COR-L47 (cell line): Measurements from ENCODE around the gene INPP1.
"Not testable (repeated sequence)": the region's sequence is repeated elsewhere in the genome, so short reads cannot be mapped to it uniquely, and the experiment has no call there.

Experiments used
- DNase-seq: peaks from one replicate; lab custom pipeline; 2025; lab: John Stamatoyannopoulos, UW

INPP1 gene

DNA sequence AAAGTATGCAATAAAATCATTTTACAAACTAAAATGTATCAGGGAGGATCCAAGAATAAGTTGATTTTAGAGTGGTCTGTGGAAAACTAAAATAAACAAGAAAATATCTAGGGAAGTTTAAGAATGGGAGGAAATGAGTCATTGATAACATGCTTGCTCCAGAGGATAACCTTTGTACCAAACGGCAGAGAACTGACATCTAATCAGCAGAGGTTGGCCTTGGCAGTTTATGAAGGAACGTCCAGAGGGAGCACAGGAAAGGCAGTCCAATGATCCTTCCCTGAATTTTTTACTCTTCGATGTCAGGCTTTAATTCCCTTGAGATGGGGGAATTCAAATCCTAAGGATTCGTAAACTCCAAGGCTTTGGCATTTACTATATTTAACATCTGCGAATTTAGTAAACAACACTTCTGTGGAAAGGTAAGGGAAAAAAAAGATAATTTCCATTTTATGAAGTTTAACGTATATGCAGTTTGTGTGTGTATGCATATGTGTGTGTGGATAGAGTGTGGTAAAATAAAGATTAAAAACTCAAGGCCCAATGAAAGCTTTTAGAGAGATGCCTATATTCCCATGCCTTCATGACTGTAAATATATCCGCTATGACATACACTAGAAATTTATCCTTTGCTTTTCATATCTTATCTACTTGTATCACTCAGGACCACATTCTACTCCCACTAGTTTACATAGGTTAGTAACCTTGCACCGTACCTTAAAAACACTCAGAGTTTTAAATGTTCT lies 8.7 kb upstream of the INPP1 start:
- no peak for DNase-seq

DNA sequence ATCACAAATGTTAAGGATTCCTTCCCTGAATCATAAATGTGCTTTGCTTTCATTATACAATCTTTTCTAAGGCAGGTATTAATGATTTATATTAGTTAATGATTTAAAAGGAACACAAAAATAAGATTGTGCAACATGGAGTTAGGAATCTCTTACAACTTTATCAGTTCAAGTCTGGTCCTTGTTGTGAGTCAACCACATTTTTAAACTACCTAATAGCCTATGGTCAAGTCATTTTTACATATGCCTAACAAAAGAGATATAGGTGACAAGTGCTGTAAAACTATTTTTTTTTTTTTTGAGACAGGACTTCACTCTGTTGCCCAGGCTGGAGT lies 8.2 kb upstream of the INPP1 start:
- no peak for DNase-seq

- not testable (repeated sequence) for DNase-seq
These were observed 7.8 kb upstream of the INPP1 start for GRCh38 chr2:190335584-190335983.

- DNase-seq = no peak
These were observed 7.0 kb upstream of the INPP1 start for GRCh38 chr2:190336420-190336819.

DNA sequence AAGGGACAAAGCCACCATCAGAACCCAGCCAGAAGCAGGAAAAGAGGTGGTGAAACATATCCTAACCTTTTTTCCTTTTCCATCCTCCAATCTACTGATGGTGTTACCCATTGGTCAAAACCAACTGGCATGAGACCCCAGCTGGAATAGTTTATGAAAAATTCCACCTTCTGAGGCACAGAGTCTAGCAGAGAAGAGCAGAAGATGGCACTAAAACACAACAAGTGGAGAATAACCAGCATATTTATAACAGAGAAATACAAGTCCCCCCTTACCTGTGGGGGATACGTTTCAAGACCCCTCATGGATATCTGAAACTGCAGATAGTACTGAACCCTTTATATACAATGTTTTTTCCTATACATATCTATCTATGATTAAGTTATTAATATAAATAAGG lies 4.9 kb upstream of the INPP1 start:
- no peak for DNase-seq

GRCh38 chr2:190339394-190339793 lies 4.0 kb upstream of the INPP1 start:
- DNase-seq = no peak

DNA sequence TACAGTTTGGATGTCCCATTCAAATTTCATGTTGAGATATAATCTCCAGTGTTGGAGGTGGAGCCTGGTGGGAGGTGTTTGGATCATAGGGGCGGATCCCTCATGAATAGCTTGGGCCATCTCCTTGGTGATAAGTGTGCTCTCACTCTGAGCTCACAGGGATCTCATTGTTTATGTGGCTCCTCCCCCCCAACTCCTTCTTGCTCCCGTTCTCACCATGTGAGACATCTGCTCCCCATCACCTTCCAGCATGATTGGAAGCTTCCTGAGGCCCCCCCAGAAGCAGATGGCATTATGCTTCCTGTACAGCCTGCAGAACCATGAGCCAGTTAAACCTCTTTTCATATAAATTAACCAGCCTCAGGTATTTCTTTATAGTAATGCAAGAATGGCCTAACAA lies 3.0 kb upstream of the INPP1 start:
- peak; percentile 36 for DNase-seq

DNA sequence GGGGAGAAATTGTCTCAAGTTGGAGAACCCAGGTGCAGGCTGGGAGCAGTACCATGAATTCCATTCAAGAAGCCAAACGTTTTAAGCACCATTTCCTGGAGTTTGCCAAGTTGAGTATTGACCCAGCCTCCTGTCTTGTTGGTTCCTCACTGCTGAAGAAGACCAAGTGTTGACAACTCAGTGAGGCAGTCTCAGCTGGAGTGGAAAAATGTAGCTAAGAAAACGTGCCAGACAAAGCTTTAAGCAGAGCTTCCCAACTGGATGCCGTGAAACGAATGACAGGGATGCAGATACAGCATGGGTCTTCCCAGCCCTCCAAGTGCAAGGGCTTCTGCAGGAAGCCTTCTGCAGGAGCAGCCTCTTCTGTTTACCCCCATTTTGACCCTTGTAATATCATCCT lies 778 bp upstream of the INPP1 start:
- DNase-seq = no peak

DNA sequence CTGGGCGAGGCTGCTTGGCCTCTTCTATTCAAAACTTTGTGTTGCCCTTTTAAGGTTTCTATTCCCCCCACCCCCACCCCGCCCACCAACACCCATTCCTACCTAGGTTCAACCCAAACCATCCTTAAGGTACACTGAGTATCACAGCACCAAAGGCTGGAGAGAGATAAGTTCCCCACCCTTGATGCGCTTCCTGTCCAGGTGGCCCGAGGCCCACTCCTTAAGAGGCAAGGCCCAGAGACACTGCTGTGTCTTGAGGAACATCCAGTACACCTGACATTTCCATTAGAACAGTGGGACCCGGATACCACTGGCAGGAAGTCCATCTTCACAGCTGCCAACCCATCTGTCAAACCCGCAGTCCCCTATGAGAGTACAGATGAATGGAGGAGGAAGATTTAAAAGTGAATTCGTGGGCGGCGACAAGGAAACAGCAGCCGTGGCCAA lies 277 bp upstream of the INPP1 start:
- peak; percentile 21 for DNase-seq

DNA sequence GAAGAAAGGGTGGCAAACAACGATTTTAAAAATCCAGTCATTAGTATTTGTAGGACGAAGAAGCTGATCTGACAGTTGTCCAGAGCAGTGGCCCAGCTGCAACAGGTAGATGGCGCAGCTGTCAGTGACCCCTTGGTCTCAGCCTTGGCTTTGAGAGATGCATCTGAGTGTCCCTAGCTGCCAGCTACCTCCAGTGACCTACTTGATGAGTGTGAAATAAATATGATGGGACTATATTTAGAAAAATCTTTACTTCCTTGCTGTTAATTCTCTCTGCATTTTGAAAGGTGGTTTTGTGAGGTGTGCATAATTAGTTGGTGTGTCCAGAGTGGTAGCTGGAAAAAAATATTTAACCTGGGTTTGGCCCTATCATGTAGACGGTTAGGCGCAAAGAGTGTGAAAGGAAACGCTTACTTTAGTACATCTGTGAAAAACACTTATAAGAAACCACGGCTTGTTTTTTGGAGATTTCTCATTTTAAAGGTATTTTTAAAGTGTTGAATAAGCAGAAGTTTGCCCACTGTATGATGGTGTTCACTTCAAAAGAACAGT lies 963 bp downstream of the INPP1 start:
- DNase-seq = peak; percentile 68

DNA sequence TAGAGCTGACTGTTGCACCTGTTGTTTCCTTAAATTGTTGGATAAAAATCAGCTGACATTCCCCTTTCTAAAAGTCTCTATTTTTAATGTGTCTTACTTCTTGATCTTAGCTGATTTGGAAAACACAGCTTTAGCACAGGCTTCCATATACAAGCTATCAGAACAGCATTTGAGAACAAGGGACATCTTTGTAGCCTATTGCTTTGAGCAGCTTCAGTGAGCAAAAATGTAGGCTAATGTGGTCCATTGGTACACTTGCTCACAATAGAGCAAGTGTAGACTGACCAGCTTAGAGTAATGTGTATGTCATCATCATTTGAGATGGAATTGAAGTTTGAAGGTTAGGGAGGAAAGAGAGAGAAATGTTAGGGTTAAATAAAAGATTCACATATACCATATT lies 7.0 kb downstream of the INPP1 start:
- DNase-seq = no peak

DNA sequence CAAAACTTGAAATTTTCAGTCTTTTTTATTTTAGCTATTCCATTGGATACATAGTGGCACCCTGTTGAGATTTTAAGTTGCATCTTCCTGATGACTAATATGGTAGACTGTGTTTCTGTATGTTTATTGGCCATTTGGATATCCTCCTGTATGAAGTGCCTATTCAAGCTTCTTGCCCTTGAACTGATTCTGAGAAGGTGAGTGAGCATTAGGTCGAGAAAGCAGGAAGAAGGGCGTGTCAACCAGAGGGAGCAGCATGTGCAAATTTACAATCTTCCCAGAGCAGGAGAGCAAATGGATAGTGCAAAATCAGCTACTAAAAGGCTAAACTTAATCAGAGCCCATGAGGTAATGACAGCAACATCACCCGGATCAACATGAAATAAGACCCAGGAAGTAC lies 8.6 kb downstream of the INPP1 start:
- DNase-seq = no peak

DNA sequence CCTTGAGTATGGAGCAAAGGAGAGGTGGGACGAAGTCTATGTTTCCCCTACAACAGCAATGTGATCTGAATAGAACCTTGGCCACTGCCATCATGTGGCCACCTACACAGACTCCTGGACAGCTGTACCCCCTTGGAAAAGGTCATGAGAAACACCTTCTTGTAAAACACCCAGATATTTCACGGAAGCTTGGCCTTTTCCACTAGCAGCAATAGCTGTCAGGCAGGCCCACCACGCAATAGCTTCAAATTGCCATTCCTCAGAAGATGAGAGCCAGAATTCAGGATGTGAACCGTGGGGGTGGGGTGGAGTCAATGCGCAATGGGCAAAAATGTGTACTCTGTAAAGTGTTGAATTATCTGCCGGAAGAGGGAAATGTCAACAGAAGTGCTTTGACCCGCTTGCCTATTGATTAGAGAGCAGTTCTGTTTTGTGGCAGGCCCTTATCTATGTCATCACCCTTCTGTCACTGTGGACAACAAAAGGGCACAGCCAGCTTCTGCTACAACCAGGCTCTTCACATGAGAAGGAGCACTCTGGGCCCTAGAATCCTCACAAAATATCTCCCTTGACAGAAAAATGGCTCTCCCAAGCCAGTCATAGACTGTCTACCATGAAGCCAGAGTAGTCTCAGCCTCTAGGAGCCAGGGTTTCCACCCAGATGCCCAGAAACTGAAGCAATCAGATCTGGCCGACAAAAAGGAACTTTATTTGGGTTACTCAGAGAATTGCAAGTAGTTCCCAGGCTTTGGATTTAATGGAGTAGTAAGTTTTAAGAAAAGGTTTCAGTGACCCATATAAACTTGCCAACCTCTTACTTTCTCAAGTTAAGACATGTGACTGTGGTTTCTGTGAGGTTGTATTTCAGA lies 9.5 kb downstream of the INPP1 start:
- DNase-seq = no peak

GRCh38 chr2:190353537-190353899 lies 10.1 kb downstream of the INPP1 start:
- no peak for DNase-seq

DNA sequence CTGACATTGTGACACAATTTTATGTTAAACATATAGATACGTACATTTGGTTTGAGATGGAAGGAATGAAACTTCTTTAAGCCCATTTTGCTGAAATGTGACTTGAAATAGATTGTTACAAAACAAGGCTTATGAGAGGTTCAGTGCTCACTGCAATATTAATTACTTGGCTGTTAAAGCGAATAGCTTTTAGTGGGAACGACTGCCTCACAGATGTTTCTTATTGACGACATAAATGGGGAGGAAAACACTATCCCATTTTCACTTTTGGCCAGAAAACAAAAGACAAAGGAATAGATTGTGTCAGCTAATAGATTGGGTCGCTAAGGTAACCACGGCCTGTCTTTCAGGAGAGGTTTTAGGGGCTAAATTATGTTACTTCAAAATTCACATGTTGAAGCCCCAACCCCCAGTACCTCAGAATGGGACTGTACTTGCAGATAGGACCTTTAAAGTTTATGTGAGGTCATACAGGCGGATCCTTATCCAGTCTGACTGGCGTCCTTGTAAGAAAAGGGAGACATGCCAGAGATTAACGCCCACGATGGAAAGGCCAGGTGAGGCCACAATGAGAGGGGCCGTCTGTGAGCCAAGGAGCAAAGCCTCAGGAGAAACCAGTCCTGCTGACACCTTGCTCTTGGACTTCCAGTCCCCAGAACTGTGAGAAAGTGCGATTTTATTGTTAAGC lies 10.8 kb downstream of the INPP1 start:
- no peak for DNase-seq

DNA sequence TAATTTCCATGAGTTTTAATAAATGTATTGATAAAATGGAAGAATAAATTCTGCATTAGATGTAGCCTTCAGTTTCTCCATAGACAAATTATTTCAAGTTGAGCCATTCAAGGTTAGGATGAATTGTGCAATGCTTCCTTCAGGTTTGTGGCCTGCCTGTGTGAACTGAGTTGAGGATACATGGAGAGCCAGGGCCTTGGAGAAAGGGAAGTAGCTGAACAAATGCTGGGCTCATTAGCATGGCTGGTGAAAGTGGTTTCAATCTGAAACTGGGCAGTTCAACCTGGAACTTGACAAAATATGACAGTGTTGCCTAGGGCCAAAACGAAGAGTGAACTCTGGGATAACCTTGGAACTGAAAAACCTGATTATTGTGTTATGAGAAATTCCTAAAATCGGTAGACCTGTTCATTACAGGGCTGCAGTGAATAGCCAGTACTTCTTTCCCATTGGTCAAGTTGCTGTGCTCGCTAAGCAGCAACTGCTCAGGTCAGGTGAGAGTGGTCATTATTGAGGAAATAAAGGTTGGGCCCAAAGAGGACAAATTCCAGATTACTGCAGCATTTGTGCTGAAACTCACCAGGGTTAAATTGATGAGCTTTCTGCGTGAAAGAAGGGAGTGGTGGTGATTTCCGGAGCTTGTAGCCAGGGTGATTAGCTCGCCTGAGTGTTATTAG lies 12.7 kb downstream of the INPP1 start:
- DNase-seq = no peak

DNA sequence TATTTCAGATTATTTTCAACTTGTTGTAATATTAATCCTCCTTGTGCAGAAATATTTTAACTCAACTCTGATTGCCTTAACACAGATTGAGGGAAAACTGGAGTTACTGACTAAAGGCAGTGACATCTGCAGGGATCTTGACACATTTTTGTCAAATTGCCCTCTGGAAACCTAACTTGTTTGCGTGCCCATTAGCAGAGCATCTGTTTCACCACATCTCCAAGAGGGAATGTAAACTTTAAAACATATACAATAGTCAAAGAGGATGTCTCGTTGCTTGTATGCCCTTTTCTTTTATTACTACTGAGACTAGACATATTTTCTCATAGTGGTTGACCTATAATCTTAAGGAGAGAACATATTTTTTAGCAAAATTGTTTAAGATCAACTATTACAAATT lies 14.2 kb downstream of the INPP1 start:
- no peak for DNase-seq

DNA sequence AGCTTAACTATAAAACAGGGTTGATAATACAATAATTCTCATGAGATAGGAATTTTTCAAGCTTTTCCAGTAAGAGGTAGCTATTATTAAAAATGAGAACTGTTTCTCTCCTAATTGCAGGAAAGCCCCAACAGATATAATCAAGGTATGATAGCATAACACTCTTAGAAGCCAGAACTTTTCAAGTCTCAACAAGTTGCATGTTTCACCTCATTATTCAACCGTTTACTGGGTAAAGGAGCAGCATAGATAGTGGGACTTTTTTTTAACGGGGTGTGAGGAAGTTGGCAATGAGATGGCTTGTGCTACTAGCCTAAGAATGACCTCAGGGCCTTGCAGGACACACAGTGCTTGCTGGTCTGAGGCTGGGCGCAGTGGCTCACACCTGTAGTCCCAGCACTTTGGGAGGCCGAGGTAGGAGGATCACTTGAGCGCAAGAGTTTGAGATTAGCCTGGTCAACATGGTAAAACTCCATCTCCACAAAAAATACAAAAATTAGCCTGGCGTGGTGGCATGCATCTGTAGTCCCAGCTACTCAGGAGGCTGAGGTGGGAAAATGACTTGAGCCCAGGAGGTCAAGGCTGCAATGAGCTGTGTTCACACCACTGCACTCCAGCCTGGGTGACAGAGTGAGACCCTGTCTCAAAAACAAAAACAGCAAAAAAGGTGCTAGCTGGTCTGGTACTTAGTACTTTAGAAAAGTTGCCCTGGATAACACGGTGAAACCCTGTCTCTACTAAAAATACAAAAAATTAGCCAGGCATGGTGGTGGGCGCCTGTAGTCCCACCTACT lies 15.5 kb downstream of the INPP1 start:
- DNase-seq = not testable (repeated sequence)

- no peak for DNase-seq
These were observed 17.2 kb downstream of the INPP1 start for GRCh38 chr2:190360561-190360960.

DNA sequence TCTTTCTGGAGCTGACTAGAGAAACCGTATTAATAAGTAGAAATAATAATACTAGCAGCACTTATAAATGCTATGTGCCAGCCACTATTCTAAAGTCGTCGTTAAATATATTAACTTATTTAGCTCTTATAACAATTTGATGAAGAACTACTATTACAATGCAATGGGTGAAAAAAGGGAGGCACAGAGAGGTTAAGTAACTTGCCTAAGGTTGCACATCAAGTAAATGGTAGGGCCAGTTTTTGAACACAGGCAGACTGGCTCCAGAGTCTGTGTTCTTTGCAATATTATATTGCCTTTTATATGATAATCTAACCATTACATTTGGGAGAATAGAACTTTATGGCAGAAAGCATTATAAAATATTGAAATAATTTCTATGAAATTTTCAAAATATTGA lies 17.6 kb downstream of the INPP1 start:
- DNase-seq = no peak

- DNase-seq = no peak
These were observed 18.2 kb downstream of the INPP1 start for GRCh38 chr2:190361572-190361971.
